OCI-LY7 (cell line): ENCODE data around the gene NDUFS5. TPM values are rescaled to one million over a fixed set of nuclear protein-coding genes. Genes with fewer than 3 reads are reported as not detected.

ENCODE experiments used
- BruUV-seq: library from RNA; stranded (reverse); fragments of 400-500 nt; replicated peaks from 2 replicates; lab custom pipeline; 2021; lab: Mats Ljungman, UMichigan
- CTCF ChIA-PET: fragments of 300-600 bp; sonication (Branson Sonifier 250); formaldehyde crosslinking; loops from one replicate; lab custom pipeline; 2022; ENCODE audit warnings: antibody characterized with exemption; ENCODE audit not compliant: unreplicated experiment; lab: Charles Lee
- POLR2A ChIA-PET: fragments of 300-600 bp; sonication (Branson Sonifier 250); formaldehyde crosslinking; loops from one replicate; lab custom pipeline; 2022; ENCODE audit warnings: antibody characterized with exemption; lab: Charles Lee
- DNase-seq: peaks from one replicate; pipeline ENCODE4 v3.0.0-alpha.2; 2015; ENCODE audit warnings: low spot score
- H2AFZ ChIP-seq: fragments of 200-600 bp; sonication (generic), shearing (Covaris generic); 2 replicates; pipeline ENCODE4 v1.6.1; 2014; ENCODE audit warnings: mild to moderate bottlenecking, antibody characterized with exemption, low read length, moderate library complexity
- H3K27ac ChIP-seq: fragments of 200-600 bp; sonication (generic); 2 replicates; pipeline ENCODE4 v1.5.1; 2014; ENCODE audit warnings: mixed run types, low read depth, mild to moderate bottlenecking, moderate library complexity, low read length, inconsistent platforms; ENCODE audit not compliant: poor library complexity, severe bottlenecking
- H3K36me3 ChIP-seq: fragments of 200-600 bp; sonication (generic); 2 replicates; pipeline ENCODE4 v1.6.1; 2014; ENCODE audit warnings: mild to moderate bottlenecking, antibody characterized with exemption, low read length, moderate library complexity, mixed read lengths; ENCODE audit not compliant: insufficient read depth
- H3K4me1 ChIP-seq: fragments of 200-600 bp; sonication (generic); 2 replicates; pipeline ENCODE4 v1.5.1; 2014; ENCODE audit warnings: mild to moderate bottlenecking, low read length; ENCODE audit not compliant: insufficient read depth, poor library complexity, severe bottlenecking
- H3K4me2 ChIP-seq: fragments of 200-600 bp; sonication (generic); 2 replicates; pipeline ENCODE4 v1.6.1; 2014; ENCODE audit warnings: mild to moderate bottlenecking, low read length
- H3K4me3 ChIP-seq: fragments of 200-600 bp; sonication (generic); 2 replicates; pipeline ENCODE4 v1.5.1; 2014; ENCODE audit warnings: mild to moderate bottlenecking, low read depth, low read length; ENCODE audit not compliant: poor library complexity, severe bottlenecking
- H3K79me2 ChIP-seq: fragments of 200-600 bp; sonication (generic); 2 replicates; pipeline ENCODE4 v1.6.1; 2016; ENCODE audit warnings: low read depth, mild to moderate bottlenecking, low read length, moderate library complexity, mixed read lengths; ENCODE audit not compliant: insufficient read depth
- H3K9me2 ChIP-seq: fragments of 200-600 bp; sonication (generic); 2 replicates; pipeline ENCODE4 v1.6.1; 2016; ENCODE audit warnings: mild to moderate bottlenecking, low read length, mixed read lengths; ENCODE audit not compliant: insufficient read depth
- H3K9me3 ChIP-seq: fragments of 200-600 bp; sonication (generic); 2 replicates; pipeline ENCODE4 v1.6.1; 2014; ENCODE audit warnings: mild to moderate bottlenecking, mixed run types, low read length, mixed read lengths
- H4K20me1 ChIP-seq: fragments of 200-600 bp; sonication (generic); 2 replicates; pipeline ENCODE4 v1.6.1; 2014; ENCODE audit warnings: mild to moderate bottlenecking, antibody characterized with exemption, low read length, moderate library complexity, mixed read lengths; ENCODE audit not compliant: insufficient read depth
- EZH2phosphoT487 ChIP-seq: fragments of 200-600 bp; sonication (generic); IDR thresholded peaks from 2 replicates; pipeline ENCODE4 v1.6.1; 2018; ENCODE audit warnings: low read depth, borderline replicate concordance, mild to moderate bottlenecking, mixed run types, antibody characterized with exemption, low read length, moderate library complexity, mixed read lengths
- intact Hi-C: fragments of 100-400 bp; cut with micrococcal nuclease; formaldehyde crosslinking; loops from one replicate; pipeline ENCODE4 v1.10.0; 2022; ENCODE audit not compliant: unreplicated experiment
- total RNA-seq, 2 experiments: library from RNA; depleted of rRNA in 1 of 2; stranded (reverse); fragments of >200 nt in 1 of 2; shearing (Covaris generic) in 1 of 2; gene quantifications; 2 replicates each; pipeline ENCODE4 v1.2.3, GENCODE V29; 2014 to 2022
- TF ChIP-seq, protein P1 (sequence below): fragments of 200-600 bp; sonication (generic); conservative IDR thresholded peaks from 2 replicates; pipeline ENCODE4 v1.5.1; 2014; ENCODE audit warnings: mild to moderate bottlenecking, antibody characterized with exemption, low read length, moderate library complexity, mixed read lengths

The NDUFS5 gene
- total RNA-seq, 2 experiments from 2014 or later: 161 to 255 TPM

DNA sequence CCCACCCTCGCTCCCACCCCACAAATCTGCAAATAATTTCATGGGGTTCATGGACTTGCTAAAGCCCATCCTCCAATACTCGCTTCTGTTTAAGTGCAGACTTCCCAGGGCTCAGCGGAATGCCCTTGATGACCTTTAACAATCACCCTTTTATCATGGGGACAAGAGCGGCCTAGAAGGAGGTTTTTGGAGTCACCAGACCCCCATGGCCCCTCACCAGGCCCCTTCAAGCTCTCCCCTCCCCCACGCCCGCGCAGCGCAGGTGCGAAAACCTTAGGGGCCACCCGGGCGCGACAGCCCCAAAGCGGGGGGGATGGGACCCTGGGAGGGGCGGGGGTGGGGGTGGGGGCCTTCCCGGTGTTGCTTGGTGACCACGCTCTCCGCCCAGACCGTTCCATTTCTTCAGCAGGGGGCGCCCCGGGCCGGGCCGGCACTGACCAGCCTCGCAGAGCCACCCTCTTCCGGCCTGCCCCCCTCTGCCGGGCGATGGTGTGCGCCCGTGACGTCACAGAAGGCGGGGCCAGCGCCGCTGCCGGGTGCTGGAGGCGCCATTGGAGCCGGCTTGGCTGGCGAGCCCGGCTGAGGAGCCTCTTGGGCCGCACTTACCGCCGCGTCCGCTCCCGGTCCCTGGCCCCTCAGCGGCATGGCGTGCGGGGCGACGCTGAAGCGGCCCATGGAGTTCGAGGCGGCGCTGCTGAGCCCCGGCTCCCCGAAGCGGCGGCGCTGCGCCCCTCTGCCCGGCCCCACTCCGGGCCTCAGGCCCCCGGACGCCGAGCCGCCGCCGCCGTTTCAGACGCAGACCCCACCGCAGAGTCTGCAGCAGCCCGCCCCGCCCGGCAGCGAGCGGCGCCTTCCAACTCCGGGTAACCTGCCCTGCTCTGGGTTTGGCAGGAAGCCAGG lies 35.2 kb upstream of the NDUFS5 start, which contains the start of gene AKIRIN1:
TSS of gene AKIRIN1 (plus strand) at position 539 of the 900 bp plus-strand sequence. CDS start at position 644, 105 bp downstream.
- H3K4me1 ChIP-seq: peaks cover 19% of the 10 kb centered on the region
- H4K20me1 ChIP-seq: peaks cover 13% of the 10 kb centered on the region
- intact Hi-C loops: loop anchor here (1.0 to 5.0 kb wide), 2 partner anchors 101 to 118 kb away; partner anchors contain the start of gene MYCBP
- H3K79me2 ChIP-seq: peaks cover 47% of the 10 kb centered on the region
- peak within 1 kb of the TSS; percentile 57 for H3K27ac ChIP-seq
- DNase-seq: peak; percentile 95
- no peaks in the 10 kb centered on the region for H3K9me3 ChIP-seq
- peak within 1 kb of the TSS; percentile 77 for H3K4me2 ChIP-seq
- ChIA-PET POLR2A (interaction anchor here (0.6 to 0.8 kb wide), 7 partner anchors 11 to 1235 kb away, joined by 3 to 5 read pairs (median 4); partner anchors contain the start of gene NDUFS5), CTCF (no interaction called here)
- no peaks in the 10 kb centered on the region for H3K9me2 ChIP-seq
- TF ChIP-seq EZH2phosphoT487: no peak
- TF ChIP-seq, protein P1, sequence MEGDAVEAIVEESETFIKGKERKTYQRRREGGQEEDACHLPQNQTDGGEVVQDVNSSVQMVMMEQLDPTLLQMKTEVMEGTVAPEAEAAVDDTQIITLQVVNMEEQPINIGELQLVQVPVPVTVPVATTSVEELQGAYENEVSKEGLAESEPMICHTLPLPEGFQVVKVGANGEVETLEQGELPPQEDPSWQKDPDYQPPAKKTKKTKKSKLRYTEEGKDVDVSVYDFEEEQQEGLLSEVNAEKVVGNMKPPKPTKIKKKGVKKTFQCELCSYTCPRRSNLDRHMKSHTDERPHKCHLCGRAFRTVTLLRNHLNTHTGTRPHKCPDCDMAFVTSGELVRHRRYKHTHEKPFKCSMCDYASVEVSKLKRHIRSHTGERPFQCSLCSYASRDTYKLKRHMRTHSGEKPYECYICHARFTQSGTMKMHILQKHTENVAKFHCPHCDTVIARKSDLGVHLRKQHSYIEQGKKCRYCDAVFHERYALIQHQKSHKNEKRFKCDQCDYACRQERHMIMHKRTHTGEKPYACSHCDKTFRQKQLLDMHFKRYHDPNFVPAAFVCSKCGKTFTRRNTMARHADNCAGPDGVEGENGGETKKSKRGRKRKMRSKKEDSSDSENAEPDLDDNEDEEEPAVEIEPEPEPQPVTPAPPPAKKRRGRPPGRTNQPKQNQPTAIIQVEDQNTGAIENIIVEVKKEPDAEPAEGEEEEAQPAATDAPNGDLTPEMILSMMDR: no peak
- H3K4me3 ChIP-seq: peak within 1 kb of the TSS; percentile 93
- peak within 1 kb of the TSS; percentile 80; the same call in 1 of the 2 replicates for H2AFZ ChIP-seq
- no TSS peak for BruUV-seq
- H3K36me3 ChIP-seq: peaks cover 34% of the 10 kb centered on the region

DNA sequence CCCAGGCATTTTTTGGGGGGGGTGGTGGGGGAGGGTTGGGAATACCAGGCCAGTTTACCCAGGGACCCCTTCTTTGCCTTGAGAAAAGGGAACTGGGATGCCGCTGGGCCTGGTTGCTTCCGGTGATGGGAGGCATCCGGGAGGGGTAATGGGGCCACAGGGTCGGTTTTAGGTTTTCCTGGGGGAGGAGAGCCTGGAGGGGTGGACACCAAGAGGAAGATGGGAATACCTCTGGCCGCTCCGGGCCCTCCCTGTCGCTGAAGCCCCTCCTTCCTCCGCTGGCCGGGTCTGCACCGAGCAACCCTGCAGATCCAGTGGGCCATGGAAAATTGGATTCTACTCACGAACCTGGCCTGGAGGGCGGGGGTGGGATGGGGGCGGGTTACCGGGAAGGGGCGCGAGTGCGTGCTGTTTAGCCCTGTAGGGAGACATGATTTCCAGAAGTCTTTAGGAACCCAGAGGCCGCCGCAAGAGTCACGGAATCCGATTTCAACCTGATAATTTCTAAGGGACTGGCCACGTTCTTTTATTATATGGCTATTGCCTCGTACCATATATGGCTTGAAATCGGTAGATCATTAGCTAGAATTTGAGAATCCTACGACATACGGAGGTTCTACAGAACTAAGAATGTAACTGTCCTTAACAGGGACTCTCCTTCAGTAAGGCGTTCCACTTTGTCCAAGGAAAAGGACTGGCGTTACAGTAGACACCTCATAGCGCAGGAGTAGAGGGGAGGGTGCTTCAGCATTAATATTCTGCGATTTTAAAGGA lies 34.3 kb upstream of the NDUFS5 start:
- peak; percentile 12 for DNase-seq
- TF ChIP-seq EZH2phosphoT487: no peak
- TF ChIP-seq, protein P1: no peak
- Histone ChIP-seq H3K36me3 (peaks cover 43% of the 10 kb centered on the region), H2AFZ (no peak overlapping the region), H3K79me2 (peaks cover 56% of the 10 kb centered on the region), H3K4me2 (peak overlapping the region; percentile 76), H3K4me1 (peaks cover 24% of the 10 kb centered on the region), H4K20me1 (peaks cover 16% of the 10 kb centered on the region), H3K9me2 (no peaks in the 10 kb centered on the region), H3K9me3 (no peaks in the 10 kb centered on the region), H3K4me3 (peak overlapping the region; percentile 93), H3K27ac (peak overlapping the region; percentile 57)
- POLR2A ChIA-PET: interaction anchor here (0.9 kb wide), 1 partner anchor 12 kb away, joined by 3 read pairs; no protein-coding TSS in a partner anchor
- CTCF ChIA-PET: no interaction called here
- intact Hi-C loops: loop anchor here (1.0 to 5.0 kb wide), 2 partner anchors 100 to 119 kb away; partner anchors contain the start of gene MYCBP
- no TSS peak for BruUV-seq
